IPS-NIHi11 (cell line): Measurements from ENCODE around the gene PEX19.
"Not testable (repeated sequence)": the region's sequence is repeated elsewhere in the genome, so short reads cannot be mapped to it uniquely, and the experiment has no call there.

Source experiments
- DNase-seq: peaks from one replicate; pipeline ENCODE4 v3.0.0; 2012; ENCODE audit warnings: mixed read lengths, low spot score

PEX19 gene

GRCh38 chr1:160284782-160285344, at the start of gene PEX19:
TSS of gene PEX19 (minus strand) at chr1:160285133. CDS start at chr1:160285124, 9 bp downstream.
- DNase-seq = peak; percentile 98

- DNase-seq = no peak
These were observed 47.6 kb upstream of the PEX19 start for GRCh38 chr1:160332516-160332915.

- DNase-seq = no peak
These were observed 45.2 kb upstream of the PEX19 start for GRCh38 chr1:160330119-160330518.

GRCh38 chr1:160328184-160328583, 43.3 kb upstream of the PEX19 start:
- no peak for DNase-seq

- DNase-seq = no peak
These were observed 41.5 kb upstream of the PEX19 start for GRCh38 chr1:160326418-160326817.

- no peak for DNase-seq
These were observed 40.3 kb upstream of the PEX19 start for GRCh38 chr1:160325252-160325651.

- no peak for DNase-seq
These were observed 37.9 kb upstream of the PEX19 start for GRCh38 chr1:160322831-160323230.

- no peak for DNase-seq
These were observed 30.4 kb upstream of the PEX19 start for GRCh38 chr1:160315359-160315758.

- no peak for DNase-seq
These were observed 24.6 kb upstream of the PEX19 start for GRCh38 chr1:160309571-160309970.

GRCh38 chr1:160309185-160309557, 24.2 kb upstream of the PEX19 start:
- DNase-seq = no peak

GRCh38 chr1:160308451-160309184, 23.7 kb upstream of the PEX19 start:
- peak; percentile 15 for DNase-seq

GRCh38 chr1:160307118-160307791, 22.3 kb upstream of the PEX19 start:
- DNase-seq = peak; percentile 63

- no peak for DNase-seq
These were observed 15.2 kb upstream of the PEX19 start for GRCh38 chr1:160300173-160300572.

GRCh38 chr1:160296036-160296435, 11.1 kb upstream of the PEX19 start:
- DNase-seq = no peak

- DNase-seq = no peak
These were observed 8.4 kb upstream of the PEX19 start for GRCh38 chr1:160293020-160293968.

GRCh38 chr1:160291248-160292220, 6.6 kb upstream of the PEX19 start:
- DNase-seq = peak; percentile 72

- not testable (repeated sequence) for DNase-seq
These were observed 2.8 kb upstream of the PEX19 start for GRCh38 chr1:160287769-160288168.

GRCh38 chr1:160285506-160285905, 573 bp upstream of the PEX19 start:
- DNase-seq = no peak

GRCh38 chr1:160284220-160284781, 632 bp downstream of the PEX19 start:
- DNase-seq = peak; percentile 22

- DNase-seq = peak; percentile 28
These were observed 2.1 kb downstream of the PEX19 start for GRCh38 chr1:160282807-160283206.

- DNase-seq = no peak
These were observed 6.9 kb downstream of the PEX19 start for GRCh38 chr1:160277987-160278386.
